Prostate gland (tissue), 2 donors: ENCODE measurements around the gene PLAAT3.

ENCODE experiments used
- CTCF ChIP-seq, 4 experiments: fragments of 200-600 bp in 2 of 4; fragments of 450-650 bp in 2 of 4; sonication (generic) in 2 of 4; IDR thresholded peaks; 1 replicate in 3 of 4; 2 replicates in 1 of 4; pipeline ENCODE4 v1.5.1; 2016 to 2019; ENCODE audit warnings: antibody characterized with exemption in 4 of 4, mild to moderate bottlenecking in 2 of 4, moderate library complexity in 2 of 4
- POLR2A ChIP-seq: fragments of 450-650 bp; IDR thresholded peaks from one replicate; pipeline ENCODE4 v1.6.1; 2016; ENCODE audit warnings: antibody characterized with exemption, mild to moderate bottlenecking

GRCh38 chr11:63558459-63559157 is 55.6 kb downstream of the PLAAT3 start:
- TF ChIP-seq CTCF (IDR thresholded peaks at IDR 0.05) (no peak), POLR2A (no peak)
